ENCODE results near the gene PAQR4. TPM values are rescaled to one million over a fixed set of nuclear protein-coding genes. Genes with fewer than 3 reads are reported as not detected.

The PAQR4 gene
- total RNA-seq, 2 donors from 2014 or later = 8.8 to 13.2 TPM

DNA sequence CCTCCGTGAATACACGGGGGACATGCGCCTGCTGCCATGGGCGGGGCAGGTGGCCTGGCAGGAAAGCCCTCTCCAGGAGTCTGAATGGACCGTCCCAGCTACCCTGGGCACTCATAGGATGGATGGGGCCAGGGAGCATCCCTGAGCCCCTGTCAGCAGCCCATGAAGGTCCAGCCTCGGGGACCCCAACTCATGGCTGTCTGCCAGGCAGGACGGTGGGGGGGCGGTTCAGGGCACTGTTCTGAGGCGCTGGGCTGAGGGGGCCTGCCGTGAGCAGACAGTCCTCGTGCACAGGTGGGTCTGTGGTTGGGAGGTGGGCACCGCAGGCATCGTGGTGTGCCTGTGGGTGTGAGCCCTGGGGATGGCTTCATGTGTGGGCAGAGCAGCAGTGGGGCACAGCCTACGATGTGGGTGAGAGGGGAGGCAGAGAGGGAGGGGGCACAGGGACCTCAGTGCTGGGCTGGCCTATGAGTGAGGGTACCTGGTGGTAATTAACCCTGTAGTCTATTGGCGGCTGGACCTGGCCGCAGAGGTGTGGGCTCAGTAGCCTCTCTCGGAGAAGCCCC is 17.6 kb downstream of the PAQR4 start:
- intact Hi-C loops (cut with DNase I) = no loop called here
- no peak for ATAC-seq
- Histone ChIP-seq H3K36me3 (replicated peaks in 1 of 2; ENCODE audit: insufficient read depth in 1 of 2, low read depth in 2 of 2) (no peaks in the 10 kb centered on the region), H3K27me3 (no peaks in the 10 kb centered on the region), H3K4me1 (peaks cover 32% of the 10 kb centered on the region), H3K9me3 (no peaks in the 10 kb centered on the region), H3K4me3 (no peak overlapping the region), H3K27ac (peak overlapping the region in 3 of 4 donors; percentile 77 to 91 (median 89))
- TF ChIP-seq POLR2A (IDR thresholded peaks at IDR 0.05) = no peak
- TF ChIP-seq, protein P1, sequence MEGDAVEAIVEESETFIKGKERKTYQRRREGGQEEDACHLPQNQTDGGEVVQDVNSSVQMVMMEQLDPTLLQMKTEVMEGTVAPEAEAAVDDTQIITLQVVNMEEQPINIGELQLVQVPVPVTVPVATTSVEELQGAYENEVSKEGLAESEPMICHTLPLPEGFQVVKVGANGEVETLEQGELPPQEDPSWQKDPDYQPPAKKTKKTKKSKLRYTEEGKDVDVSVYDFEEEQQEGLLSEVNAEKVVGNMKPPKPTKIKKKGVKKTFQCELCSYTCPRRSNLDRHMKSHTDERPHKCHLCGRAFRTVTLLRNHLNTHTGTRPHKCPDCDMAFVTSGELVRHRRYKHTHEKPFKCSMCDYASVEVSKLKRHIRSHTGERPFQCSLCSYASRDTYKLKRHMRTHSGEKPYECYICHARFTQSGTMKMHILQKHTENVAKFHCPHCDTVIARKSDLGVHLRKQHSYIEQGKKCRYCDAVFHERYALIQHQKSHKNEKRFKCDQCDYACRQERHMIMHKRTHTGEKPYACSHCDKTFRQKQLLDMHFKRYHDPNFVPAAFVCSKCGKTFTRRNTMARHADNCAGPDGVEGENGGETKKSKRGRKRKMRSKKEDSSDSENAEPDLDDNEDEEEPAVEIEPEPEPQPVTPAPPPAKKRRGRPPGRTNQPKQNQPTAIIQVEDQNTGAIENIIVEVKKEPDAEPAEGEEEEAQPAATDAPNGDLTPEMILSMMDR (IDR thresholded peaks at IDR 0.05) = no peak
- 80 to 89% methylated on average over 3 to 14 of the region's 17 CpGs for WGBS, 2 donors
- DNase-seq = no peak

GRCh38 chr16:2987286-2987685 is 18.1 kb downstream of the PAQR4 start:
- 92% methylated on average over 2 of the region's 9 CpGs; no CpG with 5 or more reads in 1 of the 2 donors for WGBS, 2 donors
- Histone ChIP-seq H3K36me3 (replicated peaks in 1 of 2; ENCODE audit: insufficient read depth in 1 of 2, low read depth in 2 of 2) (no peaks in the 10 kb centered on the region), H3K27me3 (no peaks in the 10 kb centered on the region), H3K4me1 (peaks cover 32% of the 10 kb centered on the region), H3K4me3 (no peak overlapping the region), H3K27ac (no peak overlapping the region), H3K9me3 (no peaks in the 10 kb centered on the region)
- intact Hi-C loops (cut with DNase I) = no loop called here
- no peak for ATAC-seq
- no peak for DNase-seq
- TF ChIP-seq, protein P1 (IDR thresholded peaks at IDR 0.05) = no peak
- TF ChIP-seq POLR2A (IDR thresholded peaks at IDR 0.05) = no peak

DNA sequence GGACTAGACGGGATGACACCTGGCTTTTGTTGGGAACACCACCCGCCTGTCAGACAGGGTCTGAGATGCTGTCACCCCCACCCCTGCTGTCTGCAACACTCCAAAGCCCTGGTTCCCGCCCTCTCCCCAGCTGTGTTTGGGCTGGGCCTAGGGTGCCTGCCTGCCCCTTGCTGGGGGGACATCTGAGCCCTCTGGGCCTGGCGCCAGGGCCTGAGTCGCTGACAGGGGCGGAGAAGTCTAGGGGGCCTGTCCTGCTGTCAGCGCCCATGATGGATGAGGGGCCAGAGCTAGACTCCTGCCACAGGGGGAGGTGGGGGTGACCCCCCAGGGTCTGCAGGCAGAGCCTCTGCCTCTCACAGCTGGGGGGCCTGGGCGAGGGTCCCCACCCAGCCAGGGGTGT is 18.7 kb downstream of the PAQR4 start:
- ATAC-seq (no peak), DNase-seq (no peak)
- Histone ChIP-seq H3K36me3 (replicated peaks in 1 of 2; ENCODE audit: insufficient read depth in 1 of 2, low read depth in 2 of 2) (no peaks in the 10 kb centered on the region), H3K27ac (no peak overlapping the region), H3K4me3 (no peak overlapping the region), H3K4me1 (peaks cover 32% of the 10 kb centered on the region), H3K9me3 (no peaks in the 10 kb centered on the region), H3K27me3 (no peaks in the 10 kb centered on the region)
- TF ChIP-seq, protein P1 (IDR thresholded peaks at IDR 0.05) = no peak
- TF ChIP-seq POLR2A (IDR thresholded peaks at IDR 0.05) = no peak
- intact Hi-C loops (cut with DNase I) = no loop called here
- WGBS, 2 donors = 72% methylated on average over 8 of the region's 8 CpGs; no CpG with 5 or more reads in 1 of the 2 donors

DNA sequence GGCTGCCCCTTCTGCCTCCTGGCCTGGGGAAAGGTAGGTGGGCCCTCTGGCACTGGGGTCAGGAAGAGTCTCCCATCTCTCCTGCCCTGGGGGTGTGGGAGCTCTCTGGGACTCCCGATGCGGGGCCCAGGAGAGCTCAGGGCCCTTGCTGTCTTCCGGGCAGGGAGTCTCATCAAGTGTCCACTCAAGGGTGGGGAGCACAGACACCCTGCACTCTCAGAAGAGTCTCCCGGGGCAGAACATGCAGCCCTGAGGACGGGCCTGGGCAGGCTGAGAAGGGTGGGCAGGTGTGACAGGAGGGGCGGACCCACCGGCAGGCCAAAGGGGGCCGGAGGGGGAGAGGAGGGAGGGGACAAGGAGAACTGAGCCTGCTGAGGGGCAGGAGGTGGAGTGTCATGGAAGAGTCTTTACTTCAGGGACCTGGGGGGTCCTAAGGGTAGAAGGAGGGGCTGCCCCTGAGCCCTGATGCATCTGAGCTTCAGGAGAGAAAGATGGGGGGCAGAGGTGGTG is 19.5 kb downstream of the PAQR4 start:
- 76 to 80% methylated on average over 6 to 7 of the region's 8 CpGs for WGBS, 2 donors
- ATAC-seq (no peak), DNase-seq (no peak)
- TF ChIP-seq, protein P1 (IDR thresholded peaks at IDR 0.05) = no peak
- TF ChIP-seq POLR2A (IDR thresholded peaks at IDR 0.05) = no peak
- no peak overlapping the region for H3K4me3 ChIP-seq
- H3K36me3 ChIP-seq (replicated peaks in 1 of 2; ENCODE audit: insufficient read depth in 1 of 2, low read depth in 2 of 2) = no peaks in the 10 kb centered on the region
- intact Hi-C loops (cut with DNase I) = no loop called here
- H3K4me1 ChIP-seq = peaks cover 30% of the 10 kb centered on the region
- no peaks in the 10 kb centered on the region for H3K27me3 ChIP-seq
- no peak overlapping the region for H3K27ac ChIP-seq
- H3K9me3 ChIP-seq = no peaks in the 10 kb centered on the region

DNA sequence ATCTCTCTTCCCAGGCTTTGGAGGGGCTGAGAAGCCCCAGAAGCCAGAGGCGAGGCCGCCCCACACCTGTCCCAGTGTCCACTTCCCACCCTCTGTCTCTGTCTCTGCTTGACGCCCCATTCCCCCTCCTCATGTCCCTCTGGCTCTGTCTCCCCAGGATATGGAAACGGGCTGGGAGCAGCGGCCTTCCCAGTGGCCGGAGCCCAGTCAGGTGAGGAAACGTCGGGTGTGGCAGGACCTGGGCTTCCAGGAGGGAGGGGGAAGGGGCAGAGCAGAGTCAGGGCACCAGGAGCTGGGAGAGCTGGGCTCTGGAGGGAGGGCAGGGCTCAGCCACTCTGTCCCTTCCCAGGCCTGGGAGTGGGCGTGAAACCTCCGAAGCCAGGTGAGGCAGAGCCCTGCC is 21.7 kb downstream of the PAQR4 start:
- intact Hi-C loops (cut with DNase I) = no loop called here

More for the DNA sequence above, 21.7 kb downstream of the PAQR4 start:
- no peak overlapping the region for H3K27ac ChIP-seq
- no peaks in the 10 kb centered on the region for H3K36me3 ChIP-seq (replicated peaks in 1 of 2; ENCODE audit: insufficient read depth in 1 of 2, low read depth in 2 of 2)
- no peaks in the 10 kb centered on the region for H3K27me3 ChIP-seq
- peaks cover 10% of the 10 kb centered on the region for H3K4me1 ChIP-seq
- DNase-seq = no peak
- H3K4me3 ChIP-seq = no peak overlapping the region
- TF ChIP-seq, protein P1 (IDR thresholded peaks at IDR 0.05) = no peak
- no peak for TF ChIP-seq POLR2A (IDR thresholded peaks at IDR 0.05)
- WGBS, 2 donors = 60 to 67% methylated on average over 6 to 10 of the region's 10 CpGs
- no peak for ATAC-seq
- no peaks in the 10 kb centered on the region for H3K9me3 ChIP-seq

All from body of pancreas (tissue), 4 donors.